Neural cell (in vitro differentiated cells): ENCODE measurements around the gene LAMB4. TPM values are rescaled to one million over a fixed set of nuclear protein-coding genes. Genes with fewer than 3 reads are reported as not detected.

ENCODE experiments used
- H2AFZ ChIP-seq: fragments of 200-600, 300-800 bp; sonication (generic), shearing (Covaris generic); 2 replicates; pipeline ENCODE4 v1.6.0; 2014; ENCODE audit warnings: low read depth, mild to moderate bottlenecking, antibody characterized with exemption, low read length, moderate library complexity
- H3F3A ChIP-seq: fragments of 200-600 bp; shearing (Covaris generic); 2 replicates; pipeline ENCODE4 v1.6.1; 2016; ENCODE audit warnings: mild to moderate bottlenecking, moderate library complexity, mixed read lengths, antibody characterized with exemption, low read length; ENCODE audit not compliant: insufficient read depth, poor library complexity, severe bottlenecking
- H3K27ac ChIP-seq: fragments of 200-600, 300-800 bp; sonication (generic), shearing (Covaris generic); 2 replicates; pipeline ENCODE4 v1.5.1; 2014; ENCODE audit warnings: mild to moderate bottlenecking, low read length, moderate library complexity
- H3K27me3 ChIP-seq: fragments of 300-800, 200-600 bp; sonication (generic), shearing (Covaris generic); 2 replicates; pipeline ENCODE4 v1.6.0; 2014; ENCODE audit warnings: mild to moderate bottlenecking, low read depth, low read length, moderate library complexity; ENCODE audit not compliant: insufficient read depth
- H3K36me3 ChIP-seq: fragments of 300-800, 200-600 bp; sonication (generic), shearing (Covaris generic); 2 replicates; pipeline ENCODE4 v1.5.1; 2014; ENCODE audit warnings: mild to moderate bottlenecking, antibody characterized with exemption, low read length, moderate library complexity; ENCODE audit not compliant: insufficient read depth
- H3K4me2 ChIP-seq: fragments of 300-800, 200-600 bp; sonication (generic), shearing (Covaris generic); 2 replicates; pipeline ENCODE4 v1.6.0; 2014; ENCODE audit warnings: mild to moderate bottlenecking, low read length
- H3K4me3 ChIP-seq: fragments of 300-800, 200-600 bp; sonication (generic), shearing (Covaris generic); 2 replicates; pipeline ENCODE4 v1.5.1; 2014; ENCODE audit warnings: mild to moderate bottlenecking, low read length, moderate library complexity
- H3K79me2 ChIP-seq: fragments of 200-600 bp; shearing (Covaris generic); replicated peaks from 2 replicates; pipeline ENCODE4 v1.6.0; 2014; ENCODE audit warnings: mild to moderate bottlenecking, low read length, moderate library complexity; ENCODE audit not compliant: insufficient read depth
- H3K9ac ChIP-seq: fragments of 300-800, 200-600 bp; sonication (generic), shearing (Covaris generic); 2 replicates; pipeline ENCODE4 v1.6.1; 2016; ENCODE audit warnings: mild to moderate bottlenecking, low read length, mixed read lengths
- H3K9me2 ChIP-seq: fragments of 200-600 bp; shearing (Covaris generic); 2 replicates; pipeline ENCODE4 v1.6.1; 2016; ENCODE audit warnings: mild to moderate bottlenecking, low read length, mixed read lengths; ENCODE audit not compliant: insufficient read depth
- H3K9me3 ChIP-seq: fragments of 200-600, 300-800 bp; sonication (generic), shearing (Covaris generic); 2 replicates; pipeline ENCODE4 v1.6.1; 2016; ENCODE audit warnings: mild to moderate bottlenecking, mixed run types, low read length, moderate library complexity, mixed read lengths
- H4K20me1 ChIP-seq: fragments of 200-600 bp; shearing (Covaris generic); 2 replicates; pipeline ENCODE4 v1.6.1; 2016; ENCODE audit warnings: mild to moderate bottlenecking, mixed run types; ENCODE audit not compliant: insufficient read depth
- EP300 ChIP-seq: fragments of 450-650 bp; conservative IDR thresholded peaks from 2 replicates; pipeline ENCODE4 v1.6.1; 2014; ENCODE audit warnings: antibody characterized with exemption, mild to moderate bottlenecking, moderate library complexity; ENCODE audit not compliant: poor library complexity, severe bottlenecking
- MXI1 ChIP-seq: fragments of 450-650 bp; conservative IDR thresholded peaks from 2 replicates; pipeline ENCODE4 v1.6.1; 2014; ENCODE audit warnings: antibody characterized with exemption, mild to moderate bottlenecking; ENCODE audit not compliant: poor library complexity, severe bottlenecking
- RAD21 ChIP-seq: fragments of 450-650 bp; conservative IDR thresholded peaks from 2 replicates; pipeline ENCODE4 v1.6.1; 2014; ENCODE audit warnings: antibody characterized with exemption, mild to moderate bottlenecking, moderate library complexity
- SMC3 ChIP-seq: fragments of 450-650 bp; conservative IDR thresholded peaks from 2 replicates; pipeline ENCODE4 v1.6.1; 2014; ENCODE audit warnings: antibody characterized with exemption, mild to moderate bottlenecking, moderate library complexity; ENCODE audit not compliant: poor library complexity
- TAF1 ChIP-seq: IDR thresholded peaks from 2 replicates; pipeline ENCODE4 v1.6.1; 2012; ENCODE audit warnings: low read depth
- polyA plus RNA-seq: library from polyadenylated mRNA; depleted of rRNA; stranded (reverse); fragments of >200 nt; gene quantifications from 2 replicates; pipeline ENCODE4 v1.2.3, GENCODE V29; 2014
- TF ChIP-seq, protein P1 (sequence below): IDR thresholded peaks from 2 replicates; pipeline ENCODE4 v1.6.1; 2012; ENCODE audit warnings: borderline replicate concordance
- TF ChIP-seq, protein P2 (sequence below): fragments of 450-650 bp; IDR thresholded peaks from 2 replicates; pipeline ENCODE4 v1.5.1; 2014; ENCODE audit warnings: antibody characterized with exemption, mild to moderate bottlenecking, moderate library complexity; ENCODE audit not compliant: poor library complexity, severe bottlenecking

Gene LAMB4
- polyA plus RNA-seq, 1 donor from 2014 or later, result 0.16 TPM

- Histone ChIP-seq H3K4me3 (no peak overlapping the region), H4K20me1 (no peaks in the 10 kb centered on the region), H3K27me3 (no peaks in the 10 kb centered on the region), H2AFZ (no peak overlapping the region), H3K9ac (no peak overlapping the region), H3K36me3 (no peaks in the 10 kb centered on the region), H3K9me2 (no peaks in the 10 kb centered on the region), H3F3A (no peaks in the 10 kb centered on the region), H3K79me2 (no peaks in the 10 kb centered on the region), H3K4me2 (no peak overlapping the region), H3K9me3 (no peaks in the 10 kb centered on the region), H3K27ac (no peak overlapping the region)
- TF ChIP-seq, protein P1, sequence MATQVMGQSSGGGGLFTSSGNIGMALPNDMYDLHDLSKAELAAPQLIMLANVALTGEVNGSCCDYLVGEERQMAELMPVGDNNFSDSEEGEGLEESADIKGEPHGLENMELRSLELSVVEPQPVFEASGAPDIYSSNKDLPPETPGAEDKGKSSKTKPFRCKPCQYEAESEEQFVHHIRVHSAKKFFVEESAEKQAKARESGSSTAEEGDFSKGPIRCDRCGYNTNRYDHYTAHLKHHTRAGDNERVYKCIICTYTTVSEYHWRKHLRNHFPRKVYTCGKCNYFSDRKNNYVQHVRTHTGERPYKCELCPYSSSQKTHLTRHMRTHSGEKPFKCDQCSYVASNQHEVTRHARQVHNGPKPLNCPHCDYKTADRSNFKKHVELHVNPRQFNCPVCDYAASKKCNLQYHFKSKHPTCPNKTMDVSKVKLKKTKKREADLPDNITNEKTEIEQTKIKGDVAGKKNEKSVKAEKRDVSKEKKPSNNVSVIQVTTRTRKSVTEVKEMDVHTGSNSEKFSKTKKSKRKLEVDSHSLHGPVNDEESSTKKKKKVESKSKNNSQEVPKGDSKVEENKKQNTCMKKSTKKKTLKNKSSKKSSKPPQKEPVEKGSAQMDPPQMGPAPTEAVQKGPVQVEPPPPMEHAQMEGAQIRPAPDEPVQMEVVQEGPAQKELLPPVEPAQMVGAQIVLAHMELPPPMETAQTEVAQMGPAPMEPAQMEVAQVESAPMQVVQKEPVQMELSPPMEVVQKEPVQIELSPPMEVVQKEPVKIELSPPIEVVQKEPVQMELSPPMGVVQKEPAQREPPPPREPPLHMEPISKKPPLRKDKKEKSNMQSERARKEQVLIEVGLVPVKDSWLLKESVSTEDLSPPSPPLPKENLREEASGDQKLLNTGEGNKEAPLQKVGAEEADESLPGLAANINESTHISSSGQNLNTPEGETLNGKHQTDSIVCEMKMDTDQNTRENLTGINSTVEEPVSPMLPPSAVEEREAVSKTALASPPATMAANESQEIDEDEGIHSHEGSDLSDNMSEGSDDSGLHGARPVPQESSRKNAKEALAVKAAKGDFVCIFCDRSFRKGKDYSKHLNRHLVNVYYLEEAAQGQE, result no peak
- TF ChIP-seq EP300, result no peak
Measured at GRCh38 chr7:107980671-107981190, 149.4 kb downstream of the LAMB4 start.

- Histone ChIP-seq H3K27me3 (no peaks in the 10 kb centered on the region), H3K9me3 (no peaks in the 10 kb centered on the region), H3K36me3 (no peaks in the 10 kb centered on the region), H4K20me1 (no peaks in the 10 kb centered on the region), H3K27ac (no peak overlapping the region), H3K79me2 (no peaks in the 10 kb centered on the region), H2AFZ (no peak overlapping the region), H3F3A (no peaks in the 10 kb centered on the region), H3K4me2 (no peak overlapping the region), H3K4me3 (no peak overlapping the region), H3K9me2 (no peaks in the 10 kb centered on the region), H3K9ac (no peak overlapping the region)
- TF ChIP-seq RAD21, result no peak
- TF ChIP-seq SMC3, result no peak
- TF ChIP-seq, protein P2, sequence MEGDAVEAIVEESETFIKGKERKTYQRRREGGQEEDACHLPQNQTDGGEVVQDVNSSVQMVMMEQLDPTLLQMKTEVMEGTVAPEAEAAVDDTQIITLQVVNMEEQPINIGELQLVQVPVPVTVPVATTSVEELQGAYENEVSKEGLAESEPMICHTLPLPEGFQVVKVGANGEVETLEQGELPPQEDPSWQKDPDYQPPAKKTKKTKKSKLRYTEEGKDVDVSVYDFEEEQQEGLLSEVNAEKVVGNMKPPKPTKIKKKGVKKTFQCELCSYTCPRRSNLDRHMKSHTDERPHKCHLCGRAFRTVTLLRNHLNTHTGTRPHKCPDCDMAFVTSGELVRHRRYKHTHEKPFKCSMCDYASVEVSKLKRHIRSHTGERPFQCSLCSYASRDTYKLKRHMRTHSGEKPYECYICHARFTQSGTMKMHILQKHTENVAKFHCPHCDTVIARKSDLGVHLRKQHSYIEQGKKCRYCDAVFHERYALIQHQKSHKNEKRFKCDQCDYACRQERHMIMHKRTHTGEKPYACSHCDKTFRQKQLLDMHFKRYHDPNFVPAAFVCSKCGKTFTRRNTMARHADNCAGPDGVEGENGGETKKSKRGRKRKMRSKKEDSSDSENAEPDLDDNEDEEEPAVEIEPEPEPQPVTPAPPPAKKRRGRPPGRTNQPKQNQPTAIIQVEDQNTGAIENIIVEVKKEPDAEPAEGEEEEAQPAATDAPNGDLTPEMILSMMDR, result no peak
- TF ChIP-seq EP300, result no peak
- no peak for TF ChIP-seq MXI1
- TF ChIP-seq, protein P1, result no peak
- TF ChIP-seq TAF1, result no peak
Measured at GRCh38 chr7:107980171-107980570, 150.0 kb downstream of the LAMB4 start.
